ENCODE results near the gene ZNF3.

ZNF3 gene

DNA sequence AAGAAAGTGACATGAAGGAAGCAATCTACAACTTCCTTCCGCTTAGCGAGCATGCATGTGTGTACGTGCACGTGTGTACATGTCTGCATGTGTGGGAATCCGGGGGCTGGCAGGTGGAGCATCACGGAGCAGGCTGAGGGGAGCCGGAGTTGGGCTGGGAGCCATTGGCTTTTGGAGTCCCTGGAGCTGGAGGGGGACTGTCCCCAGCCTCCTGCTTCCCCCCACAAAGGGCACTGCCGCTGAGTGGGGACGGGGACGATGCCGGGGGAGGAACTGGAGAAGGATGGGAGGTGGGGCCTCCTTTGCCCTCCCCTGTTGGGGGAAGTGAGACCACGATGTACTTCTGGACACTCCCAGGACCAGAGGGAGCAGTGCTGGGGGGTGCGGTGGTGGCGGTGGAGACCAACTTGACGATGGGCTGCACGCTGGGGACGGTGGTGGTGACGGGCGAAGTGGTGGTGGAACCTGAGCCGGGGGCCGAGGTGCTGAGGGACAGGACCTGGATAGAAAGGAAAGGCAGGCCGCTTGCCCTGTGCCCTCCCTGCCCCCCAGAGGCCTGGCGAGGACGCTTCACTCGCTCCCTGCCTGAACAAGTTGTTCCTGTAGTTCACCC lies 25.7 kb upstream of the ZNF3 start:
- TF ChIP-seq POLR2AphosphoS5 (IDR thresholded peaks at IDR 0.05; ENCODE audit: low read depth, low read length) (no peak), SIN3A (IDR thresholded peaks at IDR 0.05; ENCODE audit: borderline replicate concordance, insufficient read depth, low read length) (no peak), FOXP2 (optimal IDR thresholded peaks at IDR 0.05; ENCODE audit: borderline replicate concordance, extremely low read depth, extremely low read length, insufficient read depth) (no peak), TAF1 (IDR thresholded peaks at IDR 0.05; ENCODE audit: borderline replicate concordance, insufficient read depth, low read length) (no peak)
- TF ChIP-seq, protein P1, sequence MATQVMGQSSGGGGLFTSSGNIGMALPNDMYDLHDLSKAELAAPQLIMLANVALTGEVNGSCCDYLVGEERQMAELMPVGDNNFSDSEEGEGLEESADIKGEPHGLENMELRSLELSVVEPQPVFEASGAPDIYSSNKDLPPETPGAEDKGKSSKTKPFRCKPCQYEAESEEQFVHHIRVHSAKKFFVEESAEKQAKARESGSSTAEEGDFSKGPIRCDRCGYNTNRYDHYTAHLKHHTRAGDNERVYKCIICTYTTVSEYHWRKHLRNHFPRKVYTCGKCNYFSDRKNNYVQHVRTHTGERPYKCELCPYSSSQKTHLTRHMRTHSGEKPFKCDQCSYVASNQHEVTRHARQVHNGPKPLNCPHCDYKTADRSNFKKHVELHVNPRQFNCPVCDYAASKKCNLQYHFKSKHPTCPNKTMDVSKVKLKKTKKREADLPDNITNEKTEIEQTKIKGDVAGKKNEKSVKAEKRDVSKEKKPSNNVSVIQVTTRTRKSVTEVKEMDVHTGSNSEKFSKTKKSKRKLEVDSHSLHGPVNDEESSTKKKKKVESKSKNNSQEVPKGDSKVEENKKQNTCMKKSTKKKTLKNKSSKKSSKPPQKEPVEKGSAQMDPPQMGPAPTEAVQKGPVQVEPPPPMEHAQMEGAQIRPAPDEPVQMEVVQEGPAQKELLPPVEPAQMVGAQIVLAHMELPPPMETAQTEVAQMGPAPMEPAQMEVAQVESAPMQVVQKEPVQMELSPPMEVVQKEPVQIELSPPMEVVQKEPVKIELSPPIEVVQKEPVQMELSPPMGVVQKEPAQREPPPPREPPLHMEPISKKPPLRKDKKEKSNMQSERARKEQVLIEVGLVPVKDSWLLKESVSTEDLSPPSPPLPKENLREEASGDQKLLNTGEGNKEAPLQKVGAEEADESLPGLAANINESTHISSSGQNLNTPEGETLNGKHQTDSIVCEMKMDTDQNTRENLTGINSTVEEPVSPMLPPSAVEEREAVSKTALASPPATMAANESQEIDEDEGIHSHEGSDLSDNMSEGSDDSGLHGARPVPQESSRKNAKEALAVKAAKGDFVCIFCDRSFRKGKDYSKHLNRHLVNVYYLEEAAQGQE (IDR thresholded peaks at IDR 0.05; ENCODE audit: insufficient read depth in 1 of 2, low read depth in 2 of 2, low read length in 2 of 2) = no peak

DNA sequence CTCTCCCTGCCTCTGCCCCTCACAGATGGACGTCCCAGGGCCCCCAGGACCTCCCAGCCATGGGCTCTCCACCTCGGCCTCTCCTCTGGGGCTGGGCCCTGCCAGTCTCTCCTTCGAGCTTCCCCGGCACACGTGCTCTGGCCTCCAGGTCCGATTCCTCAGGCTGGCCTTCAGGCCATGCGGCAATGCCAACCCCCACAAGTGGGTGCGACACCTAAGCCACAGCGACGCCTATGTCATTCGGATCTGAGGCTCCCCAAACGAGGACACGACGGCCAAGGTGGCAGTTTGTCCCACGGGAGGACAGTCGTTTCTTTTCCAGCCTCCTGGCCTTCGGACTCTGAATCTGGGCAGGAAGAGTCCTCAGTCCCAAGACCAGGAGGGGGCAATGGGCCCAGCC lies 25.1 kb upstream of the ZNF3 start:
- TF ChIP-seq POLR2AphosphoS5 (IDR thresholded peaks at IDR 0.05; ENCODE audit: low read depth, low read length) (no peak), TAF1 (IDR thresholded peaks at IDR 0.05; ENCODE audit: borderline replicate concordance, insufficient read depth, low read length) (no peak), FOXP2 (optimal IDR thresholded peaks at IDR 0.05; ENCODE audit: borderline replicate concordance, extremely low read depth, extremely low read length, insufficient read depth) (no peak), SIN3A (IDR thresholded peaks at IDR 0.05; ENCODE audit: borderline replicate concordance, insufficient read depth, low read length) (no peak)
- TF ChIP-seq, protein P1 (IDR thresholded peaks at IDR 0.05; ENCODE audit: insufficient read depth in 1 of 2, low read depth in 2 of 2, low read length in 2 of 2) = no peak

DNA sequence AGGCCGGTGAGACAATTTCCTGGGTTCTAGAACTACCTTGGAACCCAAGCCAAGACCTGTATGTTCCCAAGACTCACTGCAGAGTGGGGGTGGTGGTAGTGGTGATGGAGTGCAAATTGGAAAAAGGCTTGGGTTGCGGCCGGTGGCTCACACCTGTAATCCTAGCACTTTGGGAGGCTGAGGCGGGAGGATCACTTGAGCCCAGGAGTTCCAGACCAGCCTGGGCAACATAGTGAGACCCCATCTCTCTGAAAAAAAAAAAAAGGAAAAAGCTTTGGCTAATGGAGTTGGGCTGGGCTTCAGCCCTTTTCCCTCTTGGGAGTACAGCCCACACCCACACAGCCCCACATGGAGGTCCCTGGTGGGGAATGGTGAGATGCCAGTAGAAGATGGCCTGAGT lies 24.0 kb upstream of the ZNF3 start:
- TF ChIP-seq FOXP2 (optimal IDR thresholded peaks at IDR 0.05; ENCODE audit: borderline replicate concordance, extremely low read depth, extremely low read length, insufficient read depth) = no peak
- TF ChIP-seq SIN3A (IDR thresholded peaks at IDR 0.05; ENCODE audit: borderline replicate concordance, insufficient read depth, low read length) = no peak
- TF ChIP-seq, protein P1 (IDR thresholded peaks at IDR 0.05; ENCODE audit: insufficient read depth in 1 of 2, low read depth in 2 of 2, low read length in 2 of 2) = no peak
- no peak for TF ChIP-seq POLR2AphosphoS5 (IDR thresholded peaks at IDR 0.05; ENCODE audit: low read depth, low read length)
- no peak for TF ChIP-seq TAF1 (IDR thresholded peaks at IDR 0.05; ENCODE audit: borderline replicate concordance, insufficient read depth, low read length)

DNA sequence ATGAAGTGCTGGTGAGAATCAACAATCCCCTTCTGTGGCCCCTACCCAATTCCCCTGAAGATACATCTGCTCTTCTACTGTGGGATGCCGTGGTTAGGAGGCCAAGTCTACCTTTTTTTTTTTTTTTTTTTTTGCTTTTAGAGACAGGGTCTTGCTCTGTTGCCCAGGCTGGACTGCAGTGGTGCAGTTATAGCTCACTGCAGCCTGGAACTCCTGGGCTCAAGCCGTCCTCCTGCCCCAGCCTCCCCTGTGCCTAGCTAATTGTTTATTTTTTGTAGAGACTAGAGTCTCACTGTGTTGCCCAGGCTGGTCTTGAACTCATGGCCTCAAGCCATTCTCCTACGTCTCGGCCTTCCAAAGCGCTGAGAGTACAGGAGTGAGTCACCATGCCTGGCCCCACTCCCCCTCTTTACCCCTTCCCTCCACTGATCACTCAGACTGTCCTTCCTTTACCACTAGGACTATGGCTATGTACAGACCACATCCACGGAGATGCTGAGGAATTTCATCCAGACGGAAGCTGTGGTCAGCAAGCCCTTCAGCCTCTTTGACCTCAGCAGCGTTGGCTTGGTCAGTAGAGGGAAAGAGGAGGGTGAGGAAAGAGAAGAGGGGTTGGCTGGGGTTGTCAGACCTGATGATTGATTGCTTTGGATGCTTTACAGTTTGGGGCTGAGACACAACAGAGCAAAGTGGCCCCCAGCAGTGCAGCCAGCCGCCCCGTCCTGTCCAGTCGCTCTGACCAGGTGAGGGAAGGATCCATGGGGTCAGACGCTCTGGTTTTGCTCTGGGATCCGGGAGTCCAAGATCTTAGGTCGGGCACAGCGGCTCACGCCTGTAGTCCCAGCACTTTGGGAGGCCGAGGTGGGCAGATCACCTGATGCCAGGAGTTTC lies 21.7 kb upstream of the ZNF3 start:
- TF ChIP-seq SIN3A (IDR thresholded peaks at IDR 0.05; ENCODE audit: borderline replicate concordance, insufficient read depth, low read length) = no peak
- TF ChIP-seq POLR2AphosphoS5 (IDR thresholded peaks at IDR 0.05; ENCODE audit: low read depth, low read length) = no peak
- no peak for TF ChIP-seq TAF1 (IDR thresholded peaks at IDR 0.05; ENCODE audit: borderline replicate concordance, insufficient read depth, low read length)

DNA sequence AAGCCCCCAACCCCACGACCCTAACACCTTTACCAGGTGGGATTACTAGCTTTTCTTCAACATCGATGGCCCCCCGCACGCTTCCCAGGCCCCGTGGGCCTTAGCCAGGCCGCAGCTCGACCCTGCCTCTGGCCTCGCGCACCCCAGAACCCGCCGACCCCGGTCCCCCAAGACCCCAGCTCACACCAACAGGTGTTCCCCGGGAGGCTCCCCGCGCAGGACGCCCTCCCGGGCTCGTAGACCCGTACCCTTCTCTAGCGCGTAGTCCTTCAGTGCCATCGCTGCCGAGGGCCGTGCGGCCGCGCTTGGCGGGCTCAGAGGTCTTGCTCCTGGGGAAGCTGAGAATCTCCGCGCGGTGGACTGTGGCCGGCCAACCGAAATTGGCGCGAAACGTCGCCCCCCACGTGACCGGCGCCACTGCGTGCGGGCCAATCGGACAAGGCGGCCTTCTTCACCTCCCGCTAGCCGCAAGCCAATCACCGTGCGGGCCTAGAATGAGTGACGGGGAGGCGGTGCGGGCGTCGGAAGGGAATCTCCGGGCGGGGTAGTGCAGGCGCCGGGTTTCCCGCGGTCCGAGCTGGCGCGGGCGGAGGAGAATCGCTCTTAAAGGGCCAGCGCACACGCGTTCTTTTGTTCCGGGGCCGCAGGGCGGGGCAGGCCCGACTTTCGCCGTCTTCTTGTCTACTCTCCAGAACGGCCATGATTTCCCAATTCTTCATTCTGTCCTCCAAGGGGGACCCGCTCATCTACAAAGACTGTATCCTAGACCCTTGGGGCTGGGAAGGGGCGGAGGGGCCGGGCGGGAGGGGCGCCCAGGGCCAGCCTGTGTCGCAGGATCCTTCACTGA lies 19.7 kb upstream of the ZNF3 start, which contains the start of the genes AP4M1 and MCM7:
AP4M1 (plus strand) TSS at position 628 of the 847 bp plus-strand sequence; CDS start at position 700, 72 bp downstream.
MCM7 (minus strand) TSS at position 382 of the 847 bp plus-strand sequence; CDS start at position 279, 103 bp downstream.
- TF ChIP-seq, protein P1 (IDR thresholded peaks at IDR 0.05; ENCODE audit: insufficient read depth in 1 of 2, low read depth in 2 of 2, low read length in 2 of 2) = 0 out of 4 replicates have a peak, but pooled peaks of 1 of the 2 experiments have one; percentile 3
- TF ChIP-seq SIN3A (IDR thresholded peaks at IDR 0.05; ENCODE audit: borderline replicate concordance, insufficient read depth, low read length) (0 out of 2 replicates have a peak, but pooled peaks have one; percentile 46), POLR2AphosphoS5 (IDR thresholded peaks at IDR 0.05; ENCODE audit: low read depth, low read length) (no peak), TAF1 (IDR thresholded peaks at IDR 0.05; ENCODE audit: borderline replicate concordance, insufficient read depth, low read length) (no peak)
